ENCODE measurements around the gene BORCS6. TPM values are rescaled to one million over a fixed set of nuclear protein-coding genes. Genes with fewer than 3 reads are reported as not detected.
A peak's percentile ranks its signal among the peaks of the same experiment; 100 is the strongest.

The BORCS6 gene
- total RNA-seq, 1 experiment from 2014 or later: 9.3 TPM

DNA sequence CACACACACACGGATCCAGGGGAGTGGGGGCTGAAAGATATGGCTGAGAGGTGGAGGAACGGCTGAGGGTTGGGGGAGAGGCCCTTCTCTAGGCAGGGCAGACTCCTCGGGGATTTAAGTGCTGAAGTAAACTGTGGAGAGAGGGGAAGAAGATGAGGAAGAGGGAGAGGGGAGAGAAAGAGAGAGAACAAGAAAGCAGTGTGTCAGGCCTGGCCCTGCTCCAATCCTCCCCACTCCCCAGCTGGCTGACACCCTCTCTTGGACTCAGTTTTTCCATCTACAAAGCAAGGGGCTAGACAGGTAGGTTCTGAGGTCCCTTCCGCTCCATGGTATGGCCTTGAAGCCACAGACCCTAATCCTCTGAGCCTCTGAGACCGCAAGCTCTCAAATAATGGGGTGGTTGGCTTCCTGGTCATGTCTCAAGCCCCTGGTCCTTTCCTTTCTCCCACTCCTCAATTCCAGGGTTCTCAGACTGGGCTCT, 29.2 kb downstream of the BORCS6 start:
- ChIA-PET CTCF (interaction anchor here (0.5 kb wide), 1 partner anchor 39 kb away, joined by 3 read pairs; no protein-coding TSS in a partner anchor), POLR2A (no interaction called here)
- DNase-seq (ENCODE audit: low read depth, low spot score): no peak
- H3K27ac ChIP-seq (ENCODE audit: low read length): peak overlapping the region; percentile 26; the same call in 1 of the 2 replicates
- peaks cover 32% of the 10 kb centered on the region for H3K4me1 ChIP-seq (ENCODE audit: control insufficient read depth, insufficient read depth, low read length)
- in situ Hi-C loops (cut with HindIII; ENCODE audit: low pct_unique_long_range_greater_than_20kb, low sequenced_read_pairs) (no loop called here), intact Hi-C loops (cut with micrococcal nuclease; ENCODE audit: unreplicated experiment) (no loop called here)
- TF ChIP-seq SIN3A (IDR thresholded peaks at IDR 0.05; ENCODE audit: borderline replicate concordance, insufficient read depth, low read depth, low read length) (no peak), TCF7L2 (IDR thresholded peaks at IDR 0.05; ENCODE audit: low read depth, low read length) (no peak), POLR2AphosphoS5 (IDR thresholded peaks at IDR 0.05; ENCODE audit: low read depth, low read length) (no peak)
- TF ChIP-seq, protein P1, sequence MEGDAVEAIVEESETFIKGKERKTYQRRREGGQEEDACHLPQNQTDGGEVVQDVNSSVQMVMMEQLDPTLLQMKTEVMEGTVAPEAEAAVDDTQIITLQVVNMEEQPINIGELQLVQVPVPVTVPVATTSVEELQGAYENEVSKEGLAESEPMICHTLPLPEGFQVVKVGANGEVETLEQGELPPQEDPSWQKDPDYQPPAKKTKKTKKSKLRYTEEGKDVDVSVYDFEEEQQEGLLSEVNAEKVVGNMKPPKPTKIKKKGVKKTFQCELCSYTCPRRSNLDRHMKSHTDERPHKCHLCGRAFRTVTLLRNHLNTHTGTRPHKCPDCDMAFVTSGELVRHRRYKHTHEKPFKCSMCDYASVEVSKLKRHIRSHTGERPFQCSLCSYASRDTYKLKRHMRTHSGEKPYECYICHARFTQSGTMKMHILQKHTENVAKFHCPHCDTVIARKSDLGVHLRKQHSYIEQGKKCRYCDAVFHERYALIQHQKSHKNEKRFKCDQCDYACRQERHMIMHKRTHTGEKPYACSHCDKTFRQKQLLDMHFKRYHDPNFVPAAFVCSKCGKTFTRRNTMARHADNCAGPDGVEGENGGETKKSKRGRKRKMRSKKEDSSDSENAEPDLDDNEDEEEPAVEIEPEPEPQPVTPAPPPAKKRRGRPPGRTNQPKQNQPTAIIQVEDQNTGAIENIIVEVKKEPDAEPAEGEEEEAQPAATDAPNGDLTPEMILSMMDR (IDR thresholded peaks at IDR 0.05): no peak
- TF ChIP-seq, protein P2, sequence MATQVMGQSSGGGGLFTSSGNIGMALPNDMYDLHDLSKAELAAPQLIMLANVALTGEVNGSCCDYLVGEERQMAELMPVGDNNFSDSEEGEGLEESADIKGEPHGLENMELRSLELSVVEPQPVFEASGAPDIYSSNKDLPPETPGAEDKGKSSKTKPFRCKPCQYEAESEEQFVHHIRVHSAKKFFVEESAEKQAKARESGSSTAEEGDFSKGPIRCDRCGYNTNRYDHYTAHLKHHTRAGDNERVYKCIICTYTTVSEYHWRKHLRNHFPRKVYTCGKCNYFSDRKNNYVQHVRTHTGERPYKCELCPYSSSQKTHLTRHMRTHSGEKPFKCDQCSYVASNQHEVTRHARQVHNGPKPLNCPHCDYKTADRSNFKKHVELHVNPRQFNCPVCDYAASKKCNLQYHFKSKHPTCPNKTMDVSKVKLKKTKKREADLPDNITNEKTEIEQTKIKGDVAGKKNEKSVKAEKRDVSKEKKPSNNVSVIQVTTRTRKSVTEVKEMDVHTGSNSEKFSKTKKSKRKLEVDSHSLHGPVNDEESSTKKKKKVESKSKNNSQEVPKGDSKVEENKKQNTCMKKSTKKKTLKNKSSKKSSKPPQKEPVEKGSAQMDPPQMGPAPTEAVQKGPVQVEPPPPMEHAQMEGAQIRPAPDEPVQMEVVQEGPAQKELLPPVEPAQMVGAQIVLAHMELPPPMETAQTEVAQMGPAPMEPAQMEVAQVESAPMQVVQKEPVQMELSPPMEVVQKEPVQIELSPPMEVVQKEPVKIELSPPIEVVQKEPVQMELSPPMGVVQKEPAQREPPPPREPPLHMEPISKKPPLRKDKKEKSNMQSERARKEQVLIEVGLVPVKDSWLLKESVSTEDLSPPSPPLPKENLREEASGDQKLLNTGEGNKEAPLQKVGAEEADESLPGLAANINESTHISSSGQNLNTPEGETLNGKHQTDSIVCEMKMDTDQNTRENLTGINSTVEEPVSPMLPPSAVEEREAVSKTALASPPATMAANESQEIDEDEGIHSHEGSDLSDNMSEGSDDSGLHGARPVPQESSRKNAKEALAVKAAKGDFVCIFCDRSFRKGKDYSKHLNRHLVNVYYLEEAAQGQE (IDR thresholded peaks at IDR 0.05; ENCODE audit: insufficient read depth in 1 of 2, low read depth in 2 of 2, low read length in 1 of 2): no peak
- peak overlapping the region in 1 of 2 experiments; percentile 18; a peak in 1 of 4 replicates for H3K4me3 ChIP-seq (ENCODE audit: low read depth in 2 of 2, low read length in 2 of 2)
- no peak for ATAC-seq
- H3K36me3 ChIP-seq (ENCODE audit: control insufficient read depth, insufficient read depth, low read length): no peaks in the 10 kb centered on the region; the same call in none of the 2 replicates
- no peaks in the 10 kb centered on the region for H3K27me3 ChIP-seq (ENCODE audit: control insufficient read depth, insufficient read depth, low read length)
- no TSS peak for BruUV-seq (replicated peaks)
- no peaks in the 10 kb centered on the region for H3K9me3 ChIP-seq (ENCODE audit: control insufficient read depth, insufficient read depth, low read depth, low read length)

DNA sequence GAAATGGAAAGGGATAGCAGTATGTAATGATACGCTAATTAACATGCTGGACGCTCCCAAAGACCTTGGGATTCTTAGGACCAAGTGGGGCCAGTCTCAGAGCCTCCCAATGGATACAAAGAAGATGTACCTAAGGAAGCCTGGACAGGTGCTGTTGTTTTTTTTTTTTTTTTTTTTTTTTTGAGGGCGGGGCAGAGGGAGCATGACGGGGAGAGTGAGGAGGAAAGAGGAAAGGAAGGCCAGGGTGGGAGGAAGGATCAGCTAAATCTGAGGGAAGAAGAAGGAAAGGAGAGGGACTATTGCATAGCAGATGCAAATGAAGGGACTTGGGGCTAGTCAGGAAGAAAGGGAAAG, 29.8 kb downstream of the BORCS6 start:
- no peaks in the 10 kb centered on the region; the same call in none of the 2 replicates for H3K36me3 ChIP-seq (ENCODE audit: control insufficient read depth, insufficient read depth, low read length)
- peaks cover 32% of the 10 kb centered on the region for H3K4me1 ChIP-seq (ENCODE audit: control insufficient read depth, insufficient read depth, low read length)
- H3K27me3 ChIP-seq (ENCODE audit: control insufficient read depth, insufficient read depth, low read length): no peaks in the 10 kb centered on the region
- ATAC-seq: no peak
- TF ChIP-seq, protein P2 (IDR thresholded peaks at IDR 0.05; ENCODE audit: insufficient read depth in 1 of 2, low read depth in 2 of 2, low read length in 1 of 2): no peak
- TF ChIP-seq TCF7L2 (IDR thresholded peaks at IDR 0.05; ENCODE audit: low read depth, low read length) (no peak), SIN3A (IDR thresholded peaks at IDR 0.05; ENCODE audit: borderline replicate concordance, insufficient read depth, low read depth, low read length) (no peak), POLR2AphosphoS5 (IDR thresholded peaks at IDR 0.05; ENCODE audit: low read depth, low read length) (no peak)
- TF ChIP-seq, protein P1 (IDR thresholded peaks at IDR 0.05): no peak
- DNase-seq (ENCODE audit: low read depth, low spot score): no peak
- in situ Hi-C loops (cut with HindIII; ENCODE audit: low pct_unique_long_range_greater_than_20kb, low sequenced_read_pairs): no loop called here
- no peaks in the 10 kb centered on the region for H3K9me3 ChIP-seq (ENCODE audit: control insufficient read depth, insufficient read depth, low read depth, low read length)
- intact Hi-C loops (cut with micrococcal nuclease; ENCODE audit: unreplicated experiment): no loop called here
- H3K27ac ChIP-seq (ENCODE audit: low read length): peak overlapping the region; percentile 26; the same call in 1 of the 2 replicates
- no TSS peak for BruUV-seq (replicated peaks)
- H3K4me3 ChIP-seq (ENCODE audit: low read depth in 2 of 2, low read length in 2 of 2): no peak overlapping the region
- CTCF ChIA-PET: no interaction called here
- POLR2A ChIA-PET: no interaction called here

Measured in Panc1 (cell line).